SK-N-SH (cell line): ENCODE results near the gene CPXM1. TPM values are rescaled to one million over a fixed set of nuclear protein-coding genes. Genes with fewer than 3 reads are reported as not detected.

ENCODE experiments used
- CTCF ChIA-PET: fragments of 300-600, 350-600 bp; formaldehyde crosslinking; extraction: SDS; loops from one replicate; lab custom pipeline; 2021; lab: Yijun Ruan, JAX
- POLR2A ChIA-PET: fragments of 350-600 bp; sonication (Branson Sonifier 250); formaldehyde crosslinking; extraction: SDS; loops from one replicate; lab custom pipeline; 2020; ENCODE audit warnings: antibody characterized with exemption, inconsistent platforms; lab: Yijun Ruan, JAX
- DNase-seq: peaks from one replicate; pipeline ENCODE4 v3.0.0; 2012
- H2AFZ ChIP-seq: fragments of 200-600 bp; sonication (generic); 2 replicates; pipeline ENCODE4 v1.8.1; 2016; ENCODE audit warnings: antibody characterized with exemption, mild to moderate bottlenecking, low read depth
- H3F3A ChIP-seq: fragments of 200-600 bp; sonication (generic); replicated peaks from 2 replicates; pipeline ENCODE3; 2016; ENCODE audit warnings: antibody characterized with exemption, mild to moderate bottlenecking; ENCODE audit not compliant: insufficient read depth
- H3K27ac ChIP-seq, 2 experiments: fragments of 200-500 bp in 1 of 2; fragments of 200-600 bp in 1 of 2; sonication (Bioruptor generic) in 1 of 2; sonication (generic), shearing (Covaris generic) in 1 of 2; 2 replicates each; pipeline versions ENCODE4 v1.5.1 to v1.6.1; 2014 to 2016; ENCODE audit warnings: low read depth in 2 of 2, inconsistent platforms in 1 of 2, low read length in 1 of 2, mild to moderate bottlenecking in 1 of 2, mixed read lengths in 1 of 2
- H3K27me3 ChIP-seq: fragments of 200-600 bp; sonication (generic), shearing (Covaris generic); 2 replicates; pipeline ENCODE4 v1.6.1; 2016; ENCODE audit warnings: mixed run types; ENCODE audit not compliant: insufficient read depth
- H3K36me3 ChIP-seq, 2 experiments: fragments of 200-500 bp in 1 of 2; fragments of 200-600 bp in 1 of 2; sonication (Bioruptor generic) in 1 of 2; sonication (generic) in 1 of 2; replicated peaks in 1 of 2; 2 replicates each; pipeline versions ENCODE3 to v1.5.1; 2014 to 2016; ENCODE audit warnings: low read length in 1 of 2, mild to moderate bottlenecking in 1 of 2; ENCODE audit not compliant: insufficient read depth in 2 of 2, control insufficient read depth in 1 of 2
- H3K4me1 ChIP-seq, 2 experiments: fragments of 200-500 bp in 1 of 2; fragments of 200-600 bp in 1 of 2; sonication (Bioruptor generic) in 1 of 2; sonication (generic), shearing (Covaris generic) in 1 of 2; 2 replicates each; pipeline versions ENCODE4 v1.5.1 to v1.6.1; 2014 to 2016; ENCODE audit warnings: low read depth in 1 of 2, low read length in 1 of 2, mixed run types in 1 of 2; ENCODE audit not compliant: insufficient read depth in 2 of 2, control insufficient read depth in 1 of 2
- H3K4me2 ChIP-seq: fragments of 200-600 bp; sonication (generic), shearing (Covaris generic); 2 replicates; pipeline ENCODE4 v1.6.1; 2017; ENCODE audit warnings: mixed run types
- H3K4me3 ChIP-seq, 2 experiments: fragments of 200-500 bp in 1 of 2; fragments of 200-600 bp in 1 of 2; sonication (Bioruptor generic) in 1 of 2; sonication (generic), shearing (Covaris generic) in 1 of 2; 2 replicates each; pipeline versions ENCODE4 v1.5.1 to v1.8.1; 2014 to 2016; ENCODE audit warnings: low read depth in 2 of 2, inconsistent platforms in 1 of 2, low read length in 1 of 2, mild to moderate bottlenecking in 1 of 2, mixed read lengths in 1 of 2, moderate library complexity in 1 of 2
- H3K79me2 ChIP-seq: fragments of 200-600 bp; sonication (generic); 2 replicates; pipeline ENCODE4 v1.8.1; 2017; ENCODE audit warnings: mild to moderate bottlenecking; ENCODE audit not compliant: insufficient read depth
- H3K9ac ChIP-seq: fragments of 200-600 bp; sonication (generic); 2 replicates; pipeline ENCODE4 v1.6.1; 2017; ENCODE audit warnings: mixed run types
- H3K9me2 ChIP-seq: fragments of 200-600 bp; sonication (generic); 2 replicates; pipeline ENCODE4 v1.6.1; 2017; ENCODE audit warnings: mixed run types
- H3K9me3 ChIP-seq: fragments of 200-600 bp; sonication (generic); 2 replicates; pipeline ENCODE4 v1.6.1; 2017; ENCODE audit warnings: mixed run types, mild to moderate bottlenecking, moderate library complexity
- H4K20me1 ChIP-seq: fragments of 200-600 bp; sonication (generic); 2 replicates; pipeline ENCODE4 v1.6.1; 2017; ENCODE audit warnings: mild to moderate bottlenecking, mixed run types; ENCODE audit not compliant: insufficient read depth
- ELF1 ChIP-seq: IDR thresholded peaks from 2 replicates; pipeline ENCODE4 v1.4.0; 2012
- EZH2phosphoT487 ChIP-seq: fragments of 200-600 bp; sonication (generic); IDR thresholded peaks from 2 replicates; pipeline ENCODE4 v1.6.1; 2017; ENCODE audit warnings: low read depth, mixed run types, mild to moderate bottlenecking, antibody characterized with exemption, moderate library complexity, borderline replicate concordance
- FOXM1 ChIP-seq: IDR thresholded peaks from 2 replicates; pipeline ENCODE4 v1.4.0; 2012; ENCODE audit warnings: low read depth, mild to moderate bottlenecking
- JUND ChIP-seq: IDR thresholded peaks from 2 replicates; pipeline ENCODE4 v1.4.0; 2012
- MAX ChIP-seq: IDR thresholded peaks from 2 replicates; pipeline ENCODE4 v1.4.0; 2012; ENCODE audit warnings: low read depth
- MEF2A ChIP-seq: IDR thresholded peaks from 2 replicates; pipeline ENCODE4 v1.4.0; 2012; ENCODE audit warnings: low read depth, borderline replicate concordance
- MXI1 ChIP-seq: IDR thresholded peaks from 2 replicates; pipeline ENCODE4 v1.6.1; 2012; ENCODE audit warnings: mild to moderate bottlenecking, low read depth, low read length, improper control_type of control experiment
- NFIC ChIP-seq: IDR thresholded peaks from 2 replicates; pipeline ENCODE4 v1.4.0; 2012; ENCODE audit warnings: borderline replicate concordance
- NRF1 ChIP-seq: IDR thresholded peaks from 2 replicates; pipeline ENCODE4 v1.6.1; 2012; ENCODE audit warnings: low read depth, mild to moderate bottlenecking, low read length
- POLR2AphosphoS5 ChIP-seq: IDR thresholded peaks from 2 replicates; pipeline ENCODE4 v1.6.1; 2012; ENCODE audit warnings: low read depth, low read length
- REST ChIP-seq: IDR thresholded peaks from 2 replicates; pipeline ENCODE4 v1.6.1; 2012; ENCODE audit warnings: mild to moderate bottlenecking, low read depth, low read length, moderate library complexity
- RFX5 ChIP-seq: IDR thresholded peaks from 2 replicates; pipeline ENCODE4 v1.6.1; 2012; ENCODE audit warnings: mild to moderate bottlenecking, improper control_type of control experiment, low read length
- SMC3 ChIP-seq: IDR thresholded peaks from 2 replicates; pipeline ENCODE4 v1.6.1; 2012; ENCODE audit warnings: low read depth, low read length, improper control_type of control experiment
- YY1 ChIP-seq: IDR thresholded peaks from 2 replicates; pipeline ENCODE4 v1.4.0; 2012; ENCODE audit warnings: low read depth, mild to moderate bottlenecking
- WGBS: methylation state at CpG from one replicate; pipeline ENCODE4 v1.1.6; 2017; ENCODE audit warnings: low lambda C conversion rate; 5-methylcytosine and 5-hydroxymethylcytosine counted together
- polyA plus RNA-seq, 3 experiments: library from polyadenylated mRNA; depleted of rRNA; stranded (reverse); fragments of >200 nt; gene quantifications; 2 replicates each; pipeline ENCODE4 v1.2.3, GENCODE V29; 2012
- TF ChIP-seq, protein P1 (sequence below): fragments of 200-600 bp; sonication (generic); IDR thresholded peaks from 2 replicates; pipeline ENCODE4 v1.6.1; 2017; ENCODE audit warnings: antibody characterized with exemption, mild to moderate bottlenecking, moderate library complexity
- TF ChIP-seq, protein P2 (sequence below): fragments of 150-350 bp; IDR thresholded peaks from 2 replicates; pipeline ENCODE4 v1.6.1; 2016; ENCODE audit warnings: mild to moderate bottlenecking, low read depth, low read length

Gene CPXM1
- polyA plus RNA-seq, 1 of the 3 experiments (the other 2 are of a cell fraction) = 99.9 TPM

DNA sequence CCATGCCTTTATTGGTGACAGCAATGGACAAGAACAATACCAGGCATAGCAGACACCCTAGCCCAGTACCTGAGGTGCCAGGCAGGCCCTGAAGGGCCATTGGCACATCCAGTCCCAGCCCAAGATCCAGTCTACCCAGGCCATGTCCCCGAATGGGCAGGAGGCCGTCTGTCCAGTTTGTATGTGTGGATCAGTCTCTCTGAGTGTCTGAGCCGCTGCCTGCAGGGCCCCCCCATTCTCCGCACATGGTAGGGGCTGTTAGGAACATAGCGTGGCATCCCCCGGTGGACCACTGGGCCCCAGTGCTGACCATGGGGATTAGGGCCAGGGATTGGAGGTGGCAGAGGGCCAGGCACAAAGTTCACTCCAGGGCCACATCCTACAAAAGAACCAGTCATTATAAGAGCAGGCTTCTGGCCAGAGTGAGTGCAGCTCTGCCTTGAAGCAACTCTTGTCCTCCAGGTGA is 34.9 kb upstream of the CPXM1 start:
- no peak for TF ChIP-seq RFX5
- Histone ChIP-seq H3K79me2 (peaks cover 8% of the 10 kb centered on the region; the same call in 1 of the 2 replicates), H3K4me3 (no peak overlapping the region), H3K4me2 (no peak overlapping the region), H3K27me3 (no peaks in the 10 kb centered on the region), H3F3A (peaks cover 15% of the 10 kb centered on the region), H4K20me1 (no peaks in the 10 kb centered on the region), H3K4me1 (peaks cover 6 to 15% of the 10 kb centered on the region in 2 experiments; a peak in 2 of 4 replicates), H3K36me3 (peaks cover 0 to 20% of the 10 kb centered on the region in 2 experiments), H3K9me3 (no peaks in the 10 kb centered on the region), H3K27ac (no peak overlapping the region), H2AFZ (no peak overlapping the region), H3K9ac (no peak overlapping the region), H3K9me2 (no peaks in the 10 kb centered on the region)
- ChIA-PET POLR2A (no interaction called here), CTCF (interaction anchor here (1.1 kb wide), 1 partner anchor 8 kb away, joined by 3 read pairs; no protein-coding TSS in a partner anchor)
- DNase-seq = no peak
- WGBS = 95% methylated on average over 4 of the region's 6 CpGs

DNA sequence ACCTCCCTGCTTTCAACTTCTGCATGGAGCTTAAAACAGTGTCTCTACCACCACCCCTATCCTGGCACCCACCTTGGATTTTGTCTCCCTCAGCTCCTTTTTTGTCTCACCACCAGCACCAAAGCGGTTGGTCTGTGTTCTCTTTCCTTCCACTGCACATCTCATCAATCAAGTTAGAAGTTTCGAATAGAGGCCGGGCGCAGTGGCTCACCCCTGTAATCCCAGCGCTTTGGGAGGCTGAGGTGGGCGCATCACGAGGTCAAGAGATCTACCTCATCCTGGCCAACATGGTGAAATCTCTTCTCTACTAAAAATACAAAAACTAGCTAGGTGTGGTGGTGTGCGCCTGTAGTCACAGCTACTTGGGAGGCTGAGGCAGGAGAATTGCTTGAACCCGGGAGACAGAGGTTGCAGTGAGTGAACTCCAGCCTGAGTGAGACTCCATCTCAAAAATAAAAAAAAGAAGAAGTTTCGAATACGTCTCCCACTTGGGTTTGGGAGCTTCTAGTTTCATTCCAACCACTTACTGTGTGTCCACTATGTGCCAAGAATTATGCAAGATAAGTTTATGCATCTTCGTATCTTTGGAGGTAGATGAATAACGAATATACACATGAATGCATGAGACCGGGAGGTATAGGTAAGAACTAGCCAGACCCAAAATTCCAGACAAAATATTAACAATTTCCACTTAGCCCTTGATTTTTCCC is 34.1 kb upstream of the CPXM1 start:
- Histone ChIP-seq H3K4me3 (no peak overlapping the region), H4K20me1 (no peaks in the 10 kb centered on the region), H3K79me2 (peaks cover 4% of the 10 kb centered on the region; the same call in 1 of the 2 replicates), H2AFZ (no peak overlapping the region), H3K9me3 (no peaks in the 10 kb centered on the region)
- TF ChIP-seq, protein P1, sequence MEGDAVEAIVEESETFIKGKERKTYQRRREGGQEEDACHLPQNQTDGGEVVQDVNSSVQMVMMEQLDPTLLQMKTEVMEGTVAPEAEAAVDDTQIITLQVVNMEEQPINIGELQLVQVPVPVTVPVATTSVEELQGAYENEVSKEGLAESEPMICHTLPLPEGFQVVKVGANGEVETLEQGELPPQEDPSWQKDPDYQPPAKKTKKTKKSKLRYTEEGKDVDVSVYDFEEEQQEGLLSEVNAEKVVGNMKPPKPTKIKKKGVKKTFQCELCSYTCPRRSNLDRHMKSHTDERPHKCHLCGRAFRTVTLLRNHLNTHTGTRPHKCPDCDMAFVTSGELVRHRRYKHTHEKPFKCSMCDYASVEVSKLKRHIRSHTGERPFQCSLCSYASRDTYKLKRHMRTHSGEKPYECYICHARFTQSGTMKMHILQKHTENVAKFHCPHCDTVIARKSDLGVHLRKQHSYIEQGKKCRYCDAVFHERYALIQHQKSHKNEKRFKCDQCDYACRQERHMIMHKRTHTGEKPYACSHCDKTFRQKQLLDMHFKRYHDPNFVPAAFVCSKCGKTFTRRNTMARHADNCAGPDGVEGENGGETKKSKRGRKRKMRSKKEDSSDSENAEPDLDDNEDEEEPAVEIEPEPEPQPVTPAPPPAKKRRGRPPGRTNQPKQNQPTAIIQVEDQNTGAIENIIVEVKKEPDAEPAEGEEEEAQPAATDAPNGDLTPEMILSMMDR = no peak
- no peak for TF ChIP-seq MAX
- no peak for TF ChIP-seq SMC3
- no peak for TF ChIP-seq POLR2AphosphoS5
- no peak for TF ChIP-seq FOXM1
- no peak for TF ChIP-seq REST
- TF ChIP-seq JUND = no peak
- no peak for TF ChIP-seq NRF1
- TF ChIP-seq NFIC = no peak
- TF ChIP-seq, protein P2, sequence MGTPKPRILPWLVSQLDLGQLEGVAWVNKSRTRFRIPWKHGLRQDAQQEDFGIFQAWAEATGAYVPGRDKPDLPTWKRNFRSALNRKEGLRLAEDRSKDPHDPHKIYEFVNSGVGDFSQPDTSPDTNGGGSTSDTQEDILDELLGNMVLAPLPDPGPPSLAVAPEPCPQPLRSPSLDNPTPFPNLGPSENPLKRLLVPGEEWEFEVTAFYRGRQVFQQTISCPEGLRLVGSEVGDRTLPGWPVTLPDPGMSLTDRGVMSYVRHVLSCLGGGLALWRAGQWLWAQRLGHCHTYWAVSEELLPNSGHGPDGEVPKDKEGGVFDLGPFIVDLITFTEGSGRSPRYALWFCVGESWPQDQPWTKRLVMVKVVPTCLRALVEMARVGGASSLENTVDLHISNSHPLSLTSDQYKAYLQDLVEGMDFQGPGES = no peak
- no peak for TF ChIP-seq MXI1
- TF ChIP-seq EZH2phosphoT487 = no peak
- no peak for TF ChIP-seq MEF2A
- no peak for TF ChIP-seq YY1
- no peak for TF ChIP-seq ELF1
- TF ChIP-seq, all 33 proteins: peak for 0
- POLR2A ChIA-PET = interaction anchor here (0.9 kb wide), 1 partner anchor 13 kb away, joined by 6 read pairs; no protein-coding TSS in a partner anchor
- CTCF ChIA-PET = interaction anchor here (1.1 kb wide), 1 partner anchor 9 kb away, joined by 3 read pairs; no protein-coding TSS in a partner anchor
- Histone ChIP-seq H3K4me1 (peaks cover 6 to 10% of the 10 kb centered on the region in 2 experiments; a peak in 2 of 4 replicates), H3K9me2 (no peaks in the 10 kb centered on the region), H3K9ac (no peak overlapping the region), H3K27ac (no peak overlapping the region), H3K4me2 (no peak overlapping the region), H3K36me3 (peaks cover 0 to 20% of the 10 kb centered on the region in 2 experiments), H3K27me3 (no peaks in the 10 kb centered on the region), H3F3A (peaks cover 15% of the 10 kb centered on the region)
- 96% methylated on average over 14 of the region's 14 CpGs for WGBS
- no peak for DNase-seq
